PC-3 (cell line): ENCODE measurements around the gene MAPK12. TPM values are rescaled to one million over a fixed set of nuclear protein-coding genes. Genes with fewer than 3 reads are reported as not detected.
A peak's percentile ranks its signal among the peaks of the same experiment; 100 is the strongest.

ENCODE experiments used
- ATAC-seq: fragments of 200-7000 bp; cut with Tn5 transposase; 2 replicates; pipeline ENCODE4 v1.9.1; 2020; ENCODE audit warnings: mild to moderate bottlenecking, moderate library complexity
- Bru-seq: library from RNA; stranded (reverse); fragments of 400-500 nt; gene quantifications from one replicate; lab custom pipeline; 2021; lab: Mats Ljungman, UMichigan
- BruChase-seq, 2 experiments: library from RNA; stranded (reverse); fragments of 400-500 nt; gene quantifications; one replicate each; lab custom pipeline; 2021; lab: Mats Ljungman, UMichigan
- BruUV-seq: library from RNA; stranded (reverse); fragments of 400-500 nt; replicated peaks from 2 replicates; lab custom pipeline; 2021; lab: Mats Ljungman, UMichigan
- CTCF ChIA-PET: fragments of 300-600 bp; sonication (Branson Sonifier 250); formaldehyde crosslinking; loops from one replicate; lab custom pipeline; 2022; ENCODE audit warnings: antibody characterized with exemption; lab: Charles Lee
- POLR2A ChIA-PET: fragments of 300-600 bp; sonication (Branson Sonifier 250); formaldehyde crosslinking; loops from one replicate; lab custom pipeline; 2022; ENCODE audit warnings: antibody characterized with exemption; ENCODE audit not compliant: unreplicated experiment; lab: Charles Lee
- DNase-seq: peaks from one replicate; pipeline ENCODE4 v3.0.0-alpha.2; 2015
- H2AFZ ChIP-seq: fragments of 300-600 bp; sonication (generic); 2 replicates; pipeline ENCODE4 v1.6.0; 2016; ENCODE audit warnings: antibody characterized with exemption, low read length
- H3F3A ChIP-seq: fragments of 300-600 bp; sonication (generic); one replicate; pipeline ENCODE4 v1.6.0; 2017; ENCODE audit warnings: antibody characterized with exemption, low read length, control low read depth, mild to moderate bottlenecking; ENCODE audit not compliant: unreplicated experiment
- H3K27ac ChIP-seq: fragments of 300-600 bp; sonication (generic); 2 replicates; pipeline ENCODE4 v1.5.1; 2016; ENCODE audit warnings: mild to moderate bottlenecking, low read length
- H3K27me3 ChIP-seq: fragments of 300-600 bp; sonication (generic); 2 replicates; pipeline ENCODE4 v1.6.1; 2016; ENCODE audit warnings: low read length, mixed read lengths
- H3K36me3 ChIP-seq: fragments of 300-600 bp; sonication (generic); 2 replicates; pipeline ENCODE4 v1.6.1; 2016; ENCODE audit warnings: low read depth, mixed run types, low read length, mixed read lengths
- H3K4me1 ChIP-seq: fragments of 300-600 bp; sonication (generic); 2 replicates; pipeline ENCODE4 v1.5.1; 2016; ENCODE audit warnings: low read length; ENCODE audit not compliant: insufficient read depth
- H3K4me2 ChIP-seq: fragments of 300-600 bp; sonication (generic); 2 replicates; pipeline ENCODE4 v1.6.0; 2016; ENCODE audit warnings: low read length
- H3K4me3 ChIP-seq: fragments of 300-600 bp; sonication (generic); 2 replicates; pipeline ENCODE4 v1.5.1; 2016; ENCODE audit warnings: mild to moderate bottlenecking, low read length, mixed read lengths
- H3K79me2 ChIP-seq: fragments of 300-600 bp; sonication (generic); 2 replicates; pipeline ENCODE4 v1.6.1; 2017; ENCODE audit warnings: low read length, mixed read lengths
- H3K9ac ChIP-seq: fragments of 300-600 bp; sonication (generic); 2 replicates; pipeline ENCODE4 v1.6.0; 2016; ENCODE audit warnings: mild to moderate bottlenecking, low read length
- H3K9me2 ChIP-seq: fragments of 300-600 bp; sonication (generic); replicated peaks from 2 replicates; pipeline ENCODE4 v1.6.1; 2016; ENCODE audit warnings: mixed run types, low read length, mixed read lengths
- H3K9me3 ChIP-seq: fragments of 300-600 bp; sonication (generic); 2 replicates; pipeline ENCODE4 v1.6.1; 2016; ENCODE audit warnings: low read length, mixed read lengths
- H4K20me1 ChIP-seq: fragments of 300-600 bp; sonication (generic); 2 replicates; pipeline ENCODE4 v1.6.1; 2016; ENCODE audit warnings: low read length, mixed read lengths
- EZH2 ChIP-seq: fragments of 300-600 bp; sonication (generic); IDR thresholded peaks from one replicate; pipeline ENCODE4 v1.6.1; 2017; ENCODE audit warnings: antibody characterized with exemption, mild to moderate bottlenecking, low read length; ENCODE audit not compliant: unreplicated experiment
- EZH2phosphoT487 ChIP-seq: fragments of 300-600 bp; sonication (generic); IDR thresholded peaks from 2 replicates; pipeline ENCODE4 v1.6.1; 2018; ENCODE audit warnings: mild to moderate bottlenecking, antibody characterized with exemption, low read length, borderline replicate concordance
- intact Hi-C: fragments of 100-400 bp; cut with micrococcal nuclease; formaldehyde crosslinking; loops from 2 replicates; pipeline ENCODE4 v1.9.0; 2023
- long read RNA-seq: library from polyadenylated mRNA; unstranded; transcript quantifications from one replicate; pipeline ENCODE4 v2.0.0, GENCODE V29; 2021; ENCODE audit not compliant: unreplicated experiment
- total RNA-seq: library from RNA; depleted of rRNA; stranded (reverse); fragments of >200 nt; gene quantifications from 2 replicates; pipeline ENCODE4 v1.2.3, GENCODE V29; 2014; rRNA removed
- TF ChIP-seq, protein P1 (sequence below): fragments of 300-600 bp; sonication (generic); conservative IDR thresholded peaks from 2 replicates; pipeline ENCODE4 v1.5.1; 2017; ENCODE audit warnings: antibody characterized with exemption, low read depth, mild to moderate bottlenecking, low read length

The MAPK12 gene
- total RNA-seq (22.4 and 22.5 TPM in 2 replicates), Bru-seq, nascent RNA (percentile 48 among the genes with signal in this experiment), BruChase-seq, experiment 1, labeled RNA remaining after a 6-hour chase (percentile 69 among the genes with signal in this experiment), BruChase-seq, experiment 2, labeled RNA remaining after a 2-hour chase (percentile 57 among the genes with signal in this experiment)
- long read RNA-seq, partial matches to known transcripts, result 5 of 41 reads
- long read RNA-seq, other reads (novel, unspliced or antisense), result 31 of 41 reads

DNA sequence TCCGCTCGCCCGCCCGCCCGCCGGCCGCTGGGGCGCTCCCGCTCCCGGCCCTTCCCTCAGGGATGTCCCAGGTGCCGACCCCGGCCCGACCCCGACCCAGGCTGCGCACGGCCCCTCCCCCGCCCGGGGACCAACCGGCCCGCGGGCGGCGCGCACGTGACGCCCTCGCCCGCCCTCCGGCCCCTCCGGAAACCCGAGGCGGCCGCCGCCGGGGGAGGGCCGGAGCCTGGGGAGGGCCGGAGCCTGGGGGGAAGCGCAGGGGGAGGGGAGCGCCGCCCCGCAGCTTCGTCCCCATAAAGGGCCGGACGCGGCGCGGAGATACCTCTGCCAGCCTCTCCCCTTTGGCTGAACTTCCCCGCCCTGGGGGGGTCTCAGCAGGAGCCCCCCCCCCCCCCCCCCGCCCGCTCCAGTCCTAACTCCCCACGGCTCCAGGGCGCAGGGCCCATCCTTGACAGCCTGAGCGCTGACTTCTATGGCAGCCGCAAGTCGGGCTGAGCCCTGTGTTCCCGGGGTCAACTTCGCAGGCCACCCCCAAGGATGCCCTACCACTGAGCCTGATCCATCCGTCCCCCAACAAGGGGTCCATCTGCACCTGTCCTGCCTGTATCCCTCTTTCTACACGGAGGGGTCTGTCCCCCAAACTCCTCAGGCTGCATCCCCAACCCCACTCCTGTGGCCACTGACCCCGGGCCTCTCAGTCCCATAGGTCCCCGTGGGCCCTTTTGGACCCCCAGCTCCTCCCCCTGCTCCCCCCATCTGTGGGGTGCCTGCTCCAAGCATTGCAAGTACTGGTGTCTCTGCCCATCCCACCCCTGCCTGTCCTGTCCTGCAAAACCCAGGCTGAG, at the start of gene MAPK12:
Gene MAPK12 (minus strand): TSS at position 69 of the 845 bp plus-strand sequence. CDS start 174 bp downstream, outside the sequence.
- H3F3A ChIP-seq, result no peaks in the 10 kb centered on the region
- peak within 1 kb of the TSS; percentile 79 for H3K4me3 ChIP-seq
- ChIA-PET POLR2A (no interaction called here), CTCF (no interaction called here)
- peak within 1 kb of the TSS; percentile 71 for H3K9ac ChIP-seq
- peaks cover 10% of the 10 kb centered on the region for H3K79me2 ChIP-seq
- intact Hi-C loops, result no loop called here
- DNase-seq (peak; percentile 28), ATAC-seq (peak; percentile 29)
- no peaks in the 10 kb centered on the region for H4K20me1 ChIP-seq
- H3K9me3 ChIP-seq, result no peaks in the 10 kb centered on the region
- H3K27me3 ChIP-seq, result no peaks in the 10 kb centered on the region
- TF ChIP-seq, protein P1, sequence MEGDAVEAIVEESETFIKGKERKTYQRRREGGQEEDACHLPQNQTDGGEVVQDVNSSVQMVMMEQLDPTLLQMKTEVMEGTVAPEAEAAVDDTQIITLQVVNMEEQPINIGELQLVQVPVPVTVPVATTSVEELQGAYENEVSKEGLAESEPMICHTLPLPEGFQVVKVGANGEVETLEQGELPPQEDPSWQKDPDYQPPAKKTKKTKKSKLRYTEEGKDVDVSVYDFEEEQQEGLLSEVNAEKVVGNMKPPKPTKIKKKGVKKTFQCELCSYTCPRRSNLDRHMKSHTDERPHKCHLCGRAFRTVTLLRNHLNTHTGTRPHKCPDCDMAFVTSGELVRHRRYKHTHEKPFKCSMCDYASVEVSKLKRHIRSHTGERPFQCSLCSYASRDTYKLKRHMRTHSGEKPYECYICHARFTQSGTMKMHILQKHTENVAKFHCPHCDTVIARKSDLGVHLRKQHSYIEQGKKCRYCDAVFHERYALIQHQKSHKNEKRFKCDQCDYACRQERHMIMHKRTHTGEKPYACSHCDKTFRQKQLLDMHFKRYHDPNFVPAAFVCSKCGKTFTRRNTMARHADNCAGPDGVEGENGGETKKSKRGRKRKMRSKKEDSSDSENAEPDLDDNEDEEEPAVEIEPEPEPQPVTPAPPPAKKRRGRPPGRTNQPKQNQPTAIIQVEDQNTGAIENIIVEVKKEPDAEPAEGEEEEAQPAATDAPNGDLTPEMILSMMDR, result no peak
- TF ChIP-seq EZH2phosphoT487 (no peak), EZH2 (no peak)
- peaks cover 10% of the 10 kb centered on the region for H3K4me1 ChIP-seq
- no TSS peak for BruUV-seq
- no peak within 1 kb of the TSS for H3K27ac ChIP-seq
- H3K4me2 ChIP-seq, result peak within 1 kb of the TSS; percentile 90
- peak within 1 kb of the TSS; percentile 71 for H2AFZ ChIP-seq
- no peaks in the 10 kb centered on the region for H3K9me2 ChIP-seq
- H3K36me3 ChIP-seq, result no peaks in the 10 kb centered on the region

DNA sequence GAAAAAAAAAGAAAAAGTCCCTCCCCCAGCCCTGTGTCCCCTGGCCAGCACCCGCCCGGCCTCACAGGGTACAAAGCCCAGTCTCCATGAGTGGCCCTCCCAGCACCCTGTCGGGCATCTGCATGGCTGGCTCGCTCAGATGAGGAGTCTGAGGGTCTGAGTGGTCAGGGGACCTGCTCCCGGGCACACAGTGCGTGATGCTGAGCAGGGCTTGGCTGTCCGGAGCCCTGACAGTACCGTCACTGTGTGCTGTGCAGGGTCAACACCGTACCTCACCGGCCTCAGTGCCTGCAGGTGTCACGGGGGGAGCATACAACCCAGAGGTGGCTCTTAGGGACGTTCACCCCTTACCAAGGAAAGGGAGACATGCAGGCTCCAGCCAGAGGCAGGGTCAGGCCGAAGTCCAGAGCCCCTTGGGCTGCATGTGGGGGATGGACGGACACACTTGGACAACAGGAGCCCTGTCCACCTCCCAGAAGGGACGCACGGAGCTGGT, 49.5 kb upstream of the MAPK12 start:
- H3K4me2 ChIP-seq, result no peak overlapping the region
- H3K9me3 ChIP-seq, result no peaks in the 10 kb centered on the region
- no peaks in the 10 kb centered on the region for H3K9me2 ChIP-seq
- intact Hi-C loops, result no loop called here
- H3K27ac ChIP-seq, result no peak overlapping the region
- no peak for ATAC-seq
- POLR2A ChIA-PET, result no interaction called here
- CTCF ChIA-PET, result no interaction called here
- H2AFZ ChIP-seq, result no peak overlapping the region
- no peaks in the 10 kb centered on the region for H4K20me1 ChIP-seq
- no peaks in the 10 kb centered on the region for H3F3A ChIP-seq
- H3K9ac ChIP-seq, result no peak overlapping the region
- H3K79me2 ChIP-seq, result peaks cover 11% of the 10 kb centered on the region
- no peak for DNase-seq
- H3K4me3 ChIP-seq, result no peak overlapping the region
- no TSS peak for BruUV-seq
- H3K36me3 ChIP-seq, result no peaks in the 10 kb centered on the region
- H3K27me3 ChIP-seq, result no peaks in the 10 kb centered on the region
- no peak for TF ChIP-seq EZH2
- TF ChIP-seq, protein P1, result no peak
- TF ChIP-seq EZH2phosphoT487, result no peak
- no peaks in the 10 kb centered on the region; the same call in 1 of the 2 replicates for H3K4me1 ChIP-seq
